ENCODE measurements around the gene GPR37L1.

Gene GPR37L1, protein sequence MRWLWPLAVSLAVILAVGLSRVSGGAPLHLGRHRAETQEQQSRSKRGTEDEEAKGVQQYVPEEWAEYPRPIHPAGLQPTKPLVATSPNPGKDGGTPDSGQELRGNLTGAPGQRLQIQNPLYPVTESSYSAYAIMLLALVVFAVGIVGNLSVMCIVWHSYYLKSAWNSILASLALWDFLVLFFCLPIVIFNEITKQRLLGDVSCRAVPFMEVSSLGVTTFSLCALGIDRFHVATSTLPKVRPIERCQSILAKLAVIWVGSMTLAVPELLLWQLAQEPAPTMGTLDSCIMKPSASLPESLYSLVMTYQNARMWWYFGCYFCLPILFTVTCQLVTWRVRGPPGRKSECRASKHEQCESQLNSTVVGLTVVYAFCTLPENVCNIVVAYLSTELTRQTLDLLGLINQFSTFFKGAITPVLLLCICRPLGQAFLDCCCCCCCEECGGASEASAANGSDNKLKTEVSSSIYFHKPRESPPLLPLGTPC
- long read RNA-seq, result 0 reads

GRCh38 chr1:202122639-202123335 is at the start of gene GPR37L1:
GPR37L1 (plus strand) TSS chr1:202122917; CDS start chr1:202122964, 47 bp downstream.
- Histone ChIP-seq H3K27ac (replicated peaks) (no peak within 1 kb of the TSS), H3K4me3 (replicated peaks; ENCODE audit: insufficient read depth, low read length) (no peak within 1 kb of the TSS), H3K27me3 (ENCODE audit: insufficient read depth, poor library complexity, severe bottlenecking) (no peaks in the 10 kb centered on the region)
- no peak for DNase-seq (ENCODE audit: low read depth in 1 of 2, low spot score in 1 of 2)
- TF ChIP-seq SPI1 (IDR thresholded peaks at IDR 0.05; ENCODE audit: borderline replicate concordance, low read depth) (no peak), POLR2AphosphoS5 (IDR thresholded peaks at IDR 0.05; ENCODE audit: low read depth) (no peak), GABPA (IDR thresholded peaks at IDR 0.05; ENCODE audit: low read depth) (no peak)
- TF ChIP-seq, protein P1, sequence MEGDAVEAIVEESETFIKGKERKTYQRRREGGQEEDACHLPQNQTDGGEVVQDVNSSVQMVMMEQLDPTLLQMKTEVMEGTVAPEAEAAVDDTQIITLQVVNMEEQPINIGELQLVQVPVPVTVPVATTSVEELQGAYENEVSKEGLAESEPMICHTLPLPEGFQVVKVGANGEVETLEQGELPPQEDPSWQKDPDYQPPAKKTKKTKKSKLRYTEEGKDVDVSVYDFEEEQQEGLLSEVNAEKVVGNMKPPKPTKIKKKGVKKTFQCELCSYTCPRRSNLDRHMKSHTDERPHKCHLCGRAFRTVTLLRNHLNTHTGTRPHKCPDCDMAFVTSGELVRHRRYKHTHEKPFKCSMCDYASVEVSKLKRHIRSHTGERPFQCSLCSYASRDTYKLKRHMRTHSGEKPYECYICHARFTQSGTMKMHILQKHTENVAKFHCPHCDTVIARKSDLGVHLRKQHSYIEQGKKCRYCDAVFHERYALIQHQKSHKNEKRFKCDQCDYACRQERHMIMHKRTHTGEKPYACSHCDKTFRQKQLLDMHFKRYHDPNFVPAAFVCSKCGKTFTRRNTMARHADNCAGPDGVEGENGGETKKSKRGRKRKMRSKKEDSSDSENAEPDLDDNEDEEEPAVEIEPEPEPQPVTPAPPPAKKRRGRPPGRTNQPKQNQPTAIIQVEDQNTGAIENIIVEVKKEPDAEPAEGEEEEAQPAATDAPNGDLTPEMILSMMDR (IDR thresholded peaks at IDR 0.05; ENCODE audit: insufficient read depth, low read length), result no peak
- TF ChIP-seq, protein P2, sequence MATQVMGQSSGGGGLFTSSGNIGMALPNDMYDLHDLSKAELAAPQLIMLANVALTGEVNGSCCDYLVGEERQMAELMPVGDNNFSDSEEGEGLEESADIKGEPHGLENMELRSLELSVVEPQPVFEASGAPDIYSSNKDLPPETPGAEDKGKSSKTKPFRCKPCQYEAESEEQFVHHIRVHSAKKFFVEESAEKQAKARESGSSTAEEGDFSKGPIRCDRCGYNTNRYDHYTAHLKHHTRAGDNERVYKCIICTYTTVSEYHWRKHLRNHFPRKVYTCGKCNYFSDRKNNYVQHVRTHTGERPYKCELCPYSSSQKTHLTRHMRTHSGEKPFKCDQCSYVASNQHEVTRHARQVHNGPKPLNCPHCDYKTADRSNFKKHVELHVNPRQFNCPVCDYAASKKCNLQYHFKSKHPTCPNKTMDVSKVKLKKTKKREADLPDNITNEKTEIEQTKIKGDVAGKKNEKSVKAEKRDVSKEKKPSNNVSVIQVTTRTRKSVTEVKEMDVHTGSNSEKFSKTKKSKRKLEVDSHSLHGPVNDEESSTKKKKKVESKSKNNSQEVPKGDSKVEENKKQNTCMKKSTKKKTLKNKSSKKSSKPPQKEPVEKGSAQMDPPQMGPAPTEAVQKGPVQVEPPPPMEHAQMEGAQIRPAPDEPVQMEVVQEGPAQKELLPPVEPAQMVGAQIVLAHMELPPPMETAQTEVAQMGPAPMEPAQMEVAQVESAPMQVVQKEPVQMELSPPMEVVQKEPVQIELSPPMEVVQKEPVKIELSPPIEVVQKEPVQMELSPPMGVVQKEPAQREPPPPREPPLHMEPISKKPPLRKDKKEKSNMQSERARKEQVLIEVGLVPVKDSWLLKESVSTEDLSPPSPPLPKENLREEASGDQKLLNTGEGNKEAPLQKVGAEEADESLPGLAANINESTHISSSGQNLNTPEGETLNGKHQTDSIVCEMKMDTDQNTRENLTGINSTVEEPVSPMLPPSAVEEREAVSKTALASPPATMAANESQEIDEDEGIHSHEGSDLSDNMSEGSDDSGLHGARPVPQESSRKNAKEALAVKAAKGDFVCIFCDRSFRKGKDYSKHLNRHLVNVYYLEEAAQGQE (IDR thresholded peaks at IDR 0.05; ENCODE audit: insufficient replicate concordance, low read depth), result no peak

- DNase-seq (ENCODE audit: low read depth in 1 of 2, low spot score in 1 of 2), result no peak
- Histone ChIP-seq H3K27ac (replicated peaks) (no peak overlapping the region), H3K27me3 (ENCODE audit: insufficient read depth, poor library complexity, severe bottlenecking) (no peaks in the 10 kb centered on the region), H3K4me3 (replicated peaks; ENCODE audit: insufficient read depth, low read length) (no peak overlapping the region)
- TF ChIP-seq POLR2AphosphoS5 (IDR thresholded peaks at IDR 0.05; ENCODE audit: low read depth) (no peak), GABPA (IDR thresholded peaks at IDR 0.05; ENCODE audit: low read depth) (no peak), SPI1 (IDR thresholded peaks at IDR 0.05; ENCODE audit: borderline replicate concordance, low read depth) (no peak)
- TF ChIP-seq, protein P2 (IDR thresholded peaks at IDR 0.05; ENCODE audit: insufficient replicate concordance, low read depth), result no peak
- TF ChIP-seq, protein P1 (IDR thresholded peaks at IDR 0.05; ENCODE audit: insufficient read depth, low read length), result no peak
Measured at GRCh38 chr1:202073206-202073605, 49.5 kb upstream of the GPR37L1 start.

DNA sequence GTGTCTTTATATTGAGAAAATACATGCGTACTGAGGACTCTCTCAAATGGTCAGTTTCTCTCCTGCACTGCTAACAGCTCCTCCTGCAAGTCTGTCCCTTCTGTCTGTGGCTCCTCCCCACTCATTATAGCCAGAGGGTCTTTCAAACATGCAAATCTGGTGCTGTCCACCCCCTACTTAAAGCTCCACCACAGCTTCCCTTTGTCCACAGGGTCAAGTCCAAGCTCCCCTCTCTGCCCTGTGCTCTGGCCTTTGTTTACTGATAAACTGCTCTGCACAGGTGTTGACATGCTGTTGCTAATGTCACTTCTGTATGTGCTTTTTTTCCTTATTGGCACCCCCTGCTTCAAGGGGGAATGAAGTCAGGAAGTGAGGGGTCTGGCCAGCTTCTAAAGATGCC is 47.7 kb upstream of the GPR37L1 start:
- TF ChIP-seq SPI1 (IDR thresholded peaks at IDR 0.05; ENCODE audit: borderline replicate concordance, low read depth), result no peak
- Histone ChIP-seq H3K27ac (replicated peaks) (no peak overlapping the region), H3K4me3 (replicated peaks; ENCODE audit: insufficient read depth, low read length) (no peak overlapping the region), H3K27me3 (ENCODE audit: insufficient read depth, poor library complexity, severe bottlenecking) (no peaks in the 10 kb centered on the region)
- no peak for DNase-seq (ENCODE audit: low read depth in 1 of 2, low spot score in 1 of 2)

- no peaks in the 10 kb centered on the region for H3K27me3 ChIP-seq (ENCODE audit: insufficient read depth, poor library complexity, severe bottlenecking)
Measured at GRCh38 chr1:202075389-202075788, 47.3 kb upstream of the GPR37L1 start.

More at GRCh38 chr1:202075389-202075788, 47.3 kb upstream of the GPR37L1 start:
- DNase-seq (ENCODE audit: low read depth in 1 of 2, low spot score in 1 of 2), result no peak
- H3K4me3 ChIP-seq (replicated peaks; ENCODE audit: insufficient read depth, low read length), result no peak overlapping the region
- H3K27ac ChIP-seq (replicated peaks), result no peak overlapping the region
- TF ChIP-seq GABPA (IDR thresholded peaks at IDR 0.05; ENCODE audit: low read depth) (no peak), SPI1 (IDR thresholded peaks at IDR 0.05; ENCODE audit: borderline replicate concordance, low read depth) (no peak), POLR2AphosphoS5 (IDR thresholded peaks at IDR 0.05; ENCODE audit: low read depth) (no peak)
- TF ChIP-seq, protein P2 (IDR thresholded peaks at IDR 0.05; ENCODE audit: insufficient replicate concordance, low read depth), result no peak
- TF ChIP-seq, protein P1 (IDR thresholded peaks at IDR 0.05; ENCODE audit: insufficient read depth, low read length), result no peak
